ENCODE results near the gene CERKL. TPM values are rescaled to one million over a fixed set of nuclear protein-coding genes. Genes with fewer than 3 reads are reported as not detected.

The CERKL gene
- total and polyA plus RNA-seq, 9 of the 15 experiments (the other 6 are each of a cell fraction or from before 2014, with no cell fraction given) = 0.04 to 0.08 TPM; not detected in 7

GRCh38 chr2:181602017-181602416, 54.9 kb downstream of the CERKL start (continued):
- TF ChIP-seq, protein P1, sequence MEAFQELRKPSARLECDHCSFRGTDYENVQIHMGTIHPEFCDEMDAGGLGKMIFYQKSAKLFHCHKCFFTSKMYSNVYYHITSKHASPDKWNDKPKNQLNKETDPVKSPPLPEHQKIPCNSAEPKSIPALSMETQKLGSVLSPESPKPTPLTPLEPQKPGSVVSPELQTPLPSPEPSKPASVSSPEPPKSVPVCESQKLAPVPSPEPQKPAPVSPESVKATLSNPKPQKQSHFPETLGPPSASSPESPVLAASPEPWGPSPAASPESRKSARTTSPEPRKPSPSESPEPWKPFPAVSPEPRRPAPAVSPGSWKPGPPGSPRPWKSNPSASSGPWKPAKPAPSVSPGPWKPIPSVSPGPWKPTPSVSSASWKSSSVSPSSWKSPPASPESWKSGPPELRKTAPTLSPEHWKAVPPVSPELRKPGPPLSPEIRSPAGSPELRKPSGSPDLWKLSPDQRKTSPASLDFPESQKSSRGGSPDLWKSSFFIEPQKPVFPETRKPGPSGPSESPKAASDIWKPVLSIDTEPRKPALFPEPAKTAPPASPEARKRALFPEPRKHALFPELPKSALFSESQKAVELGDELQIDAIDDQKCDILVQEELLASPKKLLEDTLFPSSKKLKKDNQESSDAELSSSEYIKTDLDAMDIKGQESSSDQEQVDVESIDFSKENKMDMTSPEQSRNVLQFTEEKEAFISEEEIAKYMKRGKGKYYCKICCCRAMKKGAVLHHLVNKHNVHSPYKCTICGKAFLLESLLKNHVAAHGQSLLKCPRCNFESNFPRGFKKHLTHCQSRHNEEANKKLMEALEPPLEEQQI (IDR thresholded peaks at IDR 0.05) = no peak
- TF ChIP-seq HNRNPLL (IDR thresholded peaks at IDR 0.05; ENCODE audit: low read depth, low read length, poor library complexity, severe bottlenecking) = no peak
- TF ChIP-seq RBM17 (IDR thresholded peaks at IDR 0.05; ENCODE audit: borderline replicate concordance, low read depth, low read length) = no peak
- no peak for TF ChIP-seq RHOXF2B (CRISPR knock-in tag; conservative IDR thresholded peaks at IDR 0.05)
- TF ChIP-seq EP300 (IDR thresholded peaks at IDR 0.05; ENCODE audit: low read length) = no peak
- no peak for TF ChIP-seq TAF9B (IDR thresholded peaks at IDR 0.05; ENCODE audit: partially characterized antibody)
- TF ChIP-seq SPI1 (IDR thresholded peaks at IDR 0.05; ENCODE audit: borderline replicate concordance, low read depth, low read length) = no peak
- TF ChIP-seq TRIM24 (IDR thresholded peaks at IDR 0.05) = no peak
- TF ChIP-seq ZBTB17 (CRISPR knock-in tag; IDR thresholded peaks at IDR 0.05) = no peak
- TF ChIP-seq ZNF507 (tag; conservative IDR thresholded peaks at IDR 0.05) = no peak
- no peak for TF ChIP-seq HDAC3 (IDR thresholded peaks at IDR 0.05; ENCODE audit: borderline replicate concordance, partially characterized antibody)
- no peak for TF ChIP-seq IRF1 (CRISPR knock-in tag; IDR thresholded peaks at IDR 0.05; ENCODE audit: borderline replicate concordance)
- TF ChIP-seq MBD1 (CRISPR knock-in tag; IDR thresholded peaks at IDR 0.05) = no peak
- no peak for TF ChIP-seq U2AF2 (optimal IDR thresholded peaks at IDR 0.05; ENCODE audit: low read depth, low read length)
- no peak for TF ChIP-seq KDM1A (IDR thresholded peaks at IDR 0.05)

Data from K562 (cell line).